ENCODE data around the gene SMC1B.
"Not testable (repeated sequence)": the region's sequence is repeated elsewhere in the genome, so short reads cannot be mapped to it uniquely, and the experiment has no call there.

The SMC1B gene

DNA sequence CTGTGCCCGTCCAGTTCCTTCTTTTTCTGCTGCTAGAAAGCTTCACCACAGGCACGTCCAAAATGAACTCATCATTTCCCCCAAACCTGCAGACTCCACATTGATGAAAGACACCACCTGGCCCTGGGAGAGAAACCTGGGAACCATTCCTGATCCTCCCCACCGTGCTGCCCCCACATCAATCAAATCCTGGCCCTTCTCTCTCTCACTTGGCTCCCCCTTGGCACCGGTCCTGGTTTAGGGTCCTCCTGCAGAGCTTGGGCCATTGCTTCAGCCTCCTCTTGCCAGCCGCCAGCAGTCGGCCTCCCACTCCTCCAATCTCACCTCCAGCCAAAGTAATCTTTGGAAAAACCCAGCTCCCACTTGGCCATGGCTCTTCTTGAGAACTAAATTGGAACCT lies 38.6 kb upstream of the SMC1B start:
- H3K27ac ChIP-seq (ENCODE audit: low read depth, low read length, poor library complexity, severe bottlenecking) = no peak overlapping the region
- H3K27me3 ChIP-seq (ENCODE audit: insufficient read depth, low read length) = no peaks in the 10 kb centered on the region; the same call in 1 of the 2 replicates
- no peaks in the 10 kb centered on the region for H3K36me3 ChIP-seq (ENCODE audit: insufficient read depth, low read length)
- H3K4me3 ChIP-seq (ENCODE audit: low read depth, low read length, poor library complexity, severe bottlenecking) = no peak overlapping the region
- H4K20me1 ChIP-seq (ENCODE audit: insufficient read depth, low read length) = no peaks in the 10 kb centered on the region
- H3K4me2 ChIP-seq (ENCODE audit: low read length) = no peak overlapping the region
- no peaks in the 10 kb centered on the region for H3K4me1 ChIP-seq (ENCODE audit: insufficient read depth, low read length, severe bottlenecking)
- H3K79me2 ChIP-seq (ENCODE audit: insufficient read depth, low read length) = no peaks in the 10 kb centered on the region
- H3K9me2 ChIP-seq (ENCODE audit: low read depth, low read length) = no peaks in the 10 kb centered on the region
- TF ChIP-seq EZH2 (IDR thresholded peaks at IDR 0.05; ENCODE audit: borderline replicate concordance, low read length) = no peak
- TF ChIP-seq, protein P1, sequence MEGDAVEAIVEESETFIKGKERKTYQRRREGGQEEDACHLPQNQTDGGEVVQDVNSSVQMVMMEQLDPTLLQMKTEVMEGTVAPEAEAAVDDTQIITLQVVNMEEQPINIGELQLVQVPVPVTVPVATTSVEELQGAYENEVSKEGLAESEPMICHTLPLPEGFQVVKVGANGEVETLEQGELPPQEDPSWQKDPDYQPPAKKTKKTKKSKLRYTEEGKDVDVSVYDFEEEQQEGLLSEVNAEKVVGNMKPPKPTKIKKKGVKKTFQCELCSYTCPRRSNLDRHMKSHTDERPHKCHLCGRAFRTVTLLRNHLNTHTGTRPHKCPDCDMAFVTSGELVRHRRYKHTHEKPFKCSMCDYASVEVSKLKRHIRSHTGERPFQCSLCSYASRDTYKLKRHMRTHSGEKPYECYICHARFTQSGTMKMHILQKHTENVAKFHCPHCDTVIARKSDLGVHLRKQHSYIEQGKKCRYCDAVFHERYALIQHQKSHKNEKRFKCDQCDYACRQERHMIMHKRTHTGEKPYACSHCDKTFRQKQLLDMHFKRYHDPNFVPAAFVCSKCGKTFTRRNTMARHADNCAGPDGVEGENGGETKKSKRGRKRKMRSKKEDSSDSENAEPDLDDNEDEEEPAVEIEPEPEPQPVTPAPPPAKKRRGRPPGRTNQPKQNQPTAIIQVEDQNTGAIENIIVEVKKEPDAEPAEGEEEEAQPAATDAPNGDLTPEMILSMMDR (IDR thresholded peaks at IDR 0.05; ENCODE audit: low read length) = no peak
- no peak overlapping the region for H2AFZ ChIP-seq (ENCODE audit: low read length)
- H3K9me3 ChIP-seq (ENCODE audit: low read length) = no peaks in the 10 kb centered on the region
- H3F3A ChIP-seq (ENCODE audit: insufficient read depth, low read length) = no peaks in the 10 kb centered on the region
- no peak overlapping the region for H3K9ac ChIP-seq (ENCODE audit: low read length)

GRCh38 chr22:45450921-45451651 lies 37.7 kb upstream of the SMC1B start:
- H3K4me3 ChIP-seq (ENCODE audit: low read depth, low read length, poor library complexity, severe bottlenecking) = no peak overlapping the region

GRCh38 chr22:45450101-45450785 lies 36.8 kb upstream of the SMC1B start:
- H3K9me3 ChIP-seq (ENCODE audit: low read length) = no peaks in the 10 kb centered on the region
- no peaks in the 10 kb centered on the region for H3K36me3 ChIP-seq (ENCODE audit: insufficient read depth, low read length)
- no peaks in the 10 kb centered on the region for H3K79me2 ChIP-seq (ENCODE audit: insufficient read depth, low read length)
- no peaks in the 10 kb centered on the region for H3K4me1 ChIP-seq (ENCODE audit: insufficient read depth, low read length, severe bottlenecking)
- no peak overlapping the region for H3K27ac ChIP-seq (ENCODE audit: low read depth, low read length, poor library complexity, severe bottlenecking)
- no peaks in the 10 kb centered on the region for H3F3A ChIP-seq (ENCODE audit: insufficient read depth, low read length)
- TF ChIP-seq, protein P1 (IDR thresholded peaks at IDR 0.05; ENCODE audit: low read length) = no peak
- TF ChIP-seq EZH2 (IDR thresholded peaks at IDR 0.05; ENCODE audit: borderline replicate concordance, low read length) = no peak
- H3K4me2 ChIP-seq (ENCODE audit: low read length) = no peak overlapping the region
- H3K9me2 ChIP-seq (ENCODE audit: low read depth, low read length) = no peaks in the 10 kb centered on the region
- no peak overlapping the region for H3K9ac ChIP-seq (ENCODE audit: low read length)
- no peak overlapping the region for H2AFZ ChIP-seq (ENCODE audit: low read length)
- no peaks in the 10 kb centered on the region; the same call in 1 of the 2 replicates for H3K27me3 ChIP-seq (ENCODE audit: insufficient read depth, low read length)
- no peak overlapping the region for H3K4me3 ChIP-seq (ENCODE audit: low read depth, low read length, poor library complexity, severe bottlenecking)
- no peaks in the 10 kb centered on the region for H4K20me1 ChIP-seq (ENCODE audit: insufficient read depth, low read length)

More at GRCh38 chr22:45450921-45451651, 37.7 kb upstream of the SMC1B start:
- no peaks in the 10 kb centered on the region for H3K9me2 ChIP-seq (ENCODE audit: low read depth, low read length)
- no peak overlapping the region for H3K27ac ChIP-seq (ENCODE audit: low read depth, low read length, poor library complexity, severe bottlenecking)
- TF ChIP-seq, protein P1 (IDR thresholded peaks at IDR 0.05; ENCODE audit: low read length) = no peak
- no peak for TF ChIP-seq EZH2 (IDR thresholded peaks at IDR 0.05; ENCODE audit: borderline replicate concordance, low read length)
- no peak overlapping the region for H3K9ac ChIP-seq (ENCODE audit: low read length)
- H3K4me1 ChIP-seq (ENCODE audit: insufficient read depth, low read length, severe bottlenecking) = no peaks in the 10 kb centered on the region
- H3K4me2 ChIP-seq (ENCODE audit: low read length) = no peak overlapping the region
- H3K79me2 ChIP-seq (ENCODE audit: insufficient read depth, low read length) = no peaks in the 10 kb centered on the region
- no peaks in the 10 kb centered on the region; the same call in 1 of the 2 replicates for H3K27me3 ChIP-seq (ENCODE audit: insufficient read depth, low read length)
- no peaks in the 10 kb centered on the region for H3K36me3 ChIP-seq (ENCODE audit: insufficient read depth, low read length)
- no peak overlapping the region for H2AFZ ChIP-seq (ENCODE audit: low read length)
- no peaks in the 10 kb centered on the region for H4K20me1 ChIP-seq (ENCODE audit: insufficient read depth, low read length)
- no peaks in the 10 kb centered on the region for H3K9me3 ChIP-seq (ENCODE audit: low read length)
- H3F3A ChIP-seq (ENCODE audit: insufficient read depth, low read length) = no peaks in the 10 kb centered on the region

GRCh38 chr22:45449442-45449841 lies 36.0 kb upstream of the SMC1B start:
- not testable (repeated sequence) for H3K9me3 ChIP-seq (ENCODE audit: low read length); H3K4me2 ChIP-seq (ENCODE audit: low read length); H3K79me2 ChIP-seq (ENCODE audit: insufficient read depth, low read length); H3K27me3 ChIP-seq (ENCODE audit: insufficient read depth, low read length); H4K20me1 ChIP-seq (ENCODE audit: insufficient read depth, low read length); H3K9me2 ChIP-seq (ENCODE audit: low read depth, low read length); H3F3A ChIP-seq (ENCODE audit: insufficient read depth, low read length); H2AFZ ChIP-seq (ENCODE audit: low read length); H3K36me3 ChIP-seq (ENCODE audit: insufficient read depth, low read length); H3K27ac ChIP-seq (ENCODE audit: low read depth, low read length, poor library complexity, severe bottlenecking); H3K4me3 ChIP-seq (ENCODE audit: low read depth, low read length, poor library complexity, severe bottlenecking); H3K4me1 ChIP-seq (ENCODE audit: insufficient read depth, low read length, severe bottlenecking); H3K9ac ChIP-seq (ENCODE audit: low read length)
